ENCODE data around the gene FBXW10. TPM values are rescaled to one million over a fixed set of nuclear protein-coding genes. Genes with fewer than 3 reads are reported as not detected.
"Not testable (repeated sequence)": the region's sequence is repeated elsewhere in the genome, so short reads cannot be mapped to it uniquely, and the experiment has no call there.

Gene FBXW10
- total RNA-seq, 1 donor from 2014 or later, result 0.27 TPM

GRCh38 chr17:18770572-18770971, 26.7 kb downstream of the FBXW10 start:
- H3K36me3 ChIP-seq; H3K4me1 ChIP-seq; ATAC-seq; intact Hi-C loops (cut with DNase I); H3K4me3 ChIP-seq; H3K27ac ChIP-seq; DNase-seq; H3K27me3 ChIP-seq (ENCODE audit: low read depth); H3K9me3 ChIP-seq: not testable (repeated sequence)

- DNase-seq, result not testable (repeated sequence)
These were observed 27.2 kb downstream of the FBXW10 start for GRCh38 chr17:18771066-18771465.

GRCh38 chr17:18772471-18772870, 28.6 kb downstream of the FBXW10 start:
- no peak for ATAC-seq
- no peaks in the 10 kb centered on the region for H3K27me3 ChIP-seq (ENCODE audit: low read depth)
- no peaks in the 10 kb centered on the region for H3K36me3 ChIP-seq
- intact Hi-C loops (cut with DNase I), result no loop called here
- no peaks in the 10 kb centered on the region for H3K4me1 ChIP-seq
- no peak for DNase-seq
- no peak for TF ChIP-seq CTCF (IDR thresholded peaks at IDR 0.05)
- H3K9me3 ChIP-seq, result no peaks in the 10 kb centered on the region
- no peak overlapping the region for H3K4me3 ChIP-seq
- no peak overlapping the region for H3K27ac ChIP-seq

More at GRCh38 chr17:18771066-18771465, 27.2 kb downstream of the FBXW10 start:
- H3K4me1 ChIP-seq; H3K27ac ChIP-seq; ATAC-seq; intact Hi-C loops (cut with DNase I); H3K36me3 ChIP-seq; H3K9me3 ChIP-seq; H3K27me3 ChIP-seq (ENCODE audit: low read depth); H3K4me3 ChIP-seq: not testable (repeated sequence)

GRCh38 chr17:18780991-18781718, 37.3 kb downstream of the FBXW10 start, which contains the start of gene TVP23B:
Gene TVP23B, plus strand, starts transcription at chr17:18781183. Its CDS starts 111 bp downstream, at chr17:18781294.
- H3K4me1 ChIP-seq; H3K27me3 ChIP-seq (ENCODE audit: low read depth); intact Hi-C loops (cut with DNase I); H3K36me3 ChIP-seq; H3K9me3 ChIP-seq: not testable (repeated sequence)
- DNase-seq (peak; percentile 99), ATAC-seq (peak; percentile 99 to 100)
- H3K27ac ChIP-seq, result peak within 1 kb of the TSS; percentile 83
- peak within 1 kb of the TSS; percentile 65 for H3K4me3 ChIP-seq

- H3K36me3 ChIP-seq; H3K9me3 ChIP-seq; H3K4me1 ChIP-seq; DNase-seq; H3K27me3 ChIP-seq (ENCODE audit: low read depth); intact Hi-C loops (cut with DNase I): not testable (repeated sequence)
- H3K27ac ChIP-seq, result peak overlapping the region; percentile 83
- peak overlapping the region; percentile 65 for H3K4me3 ChIP-seq
- peak in 1 of 2 donors; percentile 20 for ATAC-seq
These were observed 38.0 kb downstream of the FBXW10 start for GRCh38 chr17:18781805-18782204.

- H3K4me1 ChIP-seq; H3K36me3 ChIP-seq; H3K9me3 ChIP-seq; H3K27me3 ChIP-seq (ENCODE audit: low read depth); DNase-seq; intact Hi-C loops (cut with DNase I); H3K27ac ChIP-seq; ATAC-seq; H3K4me3 ChIP-seq: not testable (repeated sequence)
These were observed 42.1 kb downstream of the FBXW10 start for GRCh38 chr17:18785933-18786332.

- H3K36me3 ChIP-seq; H3K27me3 ChIP-seq (ENCODE audit: low read depth); H3K27ac ChIP-seq; DNase-seq; intact Hi-C loops (cut with DNase I); ATAC-seq; H3K4me1 ChIP-seq; H3K4me3 ChIP-seq; H3K9me3 ChIP-seq: not testable (repeated sequence)
These were observed 43.0 kb downstream of the FBXW10 start for GRCh38 chr17:18786890-18787289.

GRCh38 chr17:18791402-18791801, 47.5 kb downstream of the FBXW10 start:
- peaks cover 29% of the 10 kb centered on the region for H3K36me3 ChIP-seq
- H3K27ac ChIP-seq; H3K4me3 ChIP-seq; H3K4me1 ChIP-seq; DNase-seq; H3K27me3 ChIP-seq (ENCODE audit: low read depth); intact Hi-C loops (cut with DNase I); H3K9me3 ChIP-seq: not testable (repeated sequence)
- ATAC-seq, result peak in 1 of 2 donors; percentile 49

GRCh38 chr17:18794841-18795240, 51.0 kb downstream of the FBXW10 start:
- H3K36me3 ChIP-seq, result peaks cover 43% of the 10 kb centered on the region
- H3K4me3 ChIP-seq; DNase-seq; H3K4me1 ChIP-seq; H3K27me3 ChIP-seq (ENCODE audit: low read depth); H3K27ac ChIP-seq; H3K9me3 ChIP-seq; ATAC-seq; intact Hi-C loops (cut with DNase I): not testable (repeated sequence)

- H3K4me3 ChIP-seq; H3K4me1 ChIP-seq; H3K9me3 ChIP-seq; DNase-seq; ATAC-seq; intact Hi-C loops (cut with DNase I); H3K27ac ChIP-seq; H3K27me3 ChIP-seq (ENCODE audit: low read depth): not testable (repeated sequence)
- H3K36me3 ChIP-seq, result peaks cover 62% of the 10 kb centered on the region
These were observed 53.0 kb downstream of the FBXW10 start for GRCh38 chr17:18796887-18797286.

GRCh38 chr17:18803458-18804245, 59.8 kb downstream of the FBXW10 start:
- H3K27me3 ChIP-seq (ENCODE audit: low read depth); H3K4me3 ChIP-seq; DNase-seq; intact Hi-C loops (cut with DNase I); H3K27ac ChIP-seq; H3K9me3 ChIP-seq; H3K4me1 ChIP-seq; ATAC-seq: not testable (repeated sequence)
- H3K36me3 ChIP-seq, result peaks cover 61% of the 10 kb centered on the region

GRCh38 chr17:18815924-18816323, 72.1 kb downstream of the FBXW10 start:
- DNase-seq; H3K9me3 ChIP-seq; H3K27ac ChIP-seq; ATAC-seq; H3K36me3 ChIP-seq; H3K27me3 ChIP-seq (ENCODE audit: low read depth); H3K4me1 ChIP-seq; intact Hi-C loops (cut with DNase I); H3K4me3 ChIP-seq: not testable (repeated sequence)

All from lower lobe of right lung (tissue), 2 donors.